AG10803 (cell line): ENCODE measurements around the gene COMMD9.

Source experiments
- DNase-seq: peaks from one replicate; pipeline ENCODE4 v3.0.0; 2010; ENCODE audit warnings: low read depth
- H3K4me3 ChIP-seq: 2 replicates; pipeline ENCODE4 v1.5.1; 2011; ENCODE audit warnings: mild to moderate bottlenecking, low read length, control low read depth
- TF ChIP-seq, protein P1 (sequence below): conservative IDR thresholded peaks from 2 replicates; pipeline ENCODE4 v1.5.1; 2011; ENCODE audit warnings: mild to moderate bottlenecking, low read length, control low read depth, inconsistent platforms

COMMD9 gene

DNA sequence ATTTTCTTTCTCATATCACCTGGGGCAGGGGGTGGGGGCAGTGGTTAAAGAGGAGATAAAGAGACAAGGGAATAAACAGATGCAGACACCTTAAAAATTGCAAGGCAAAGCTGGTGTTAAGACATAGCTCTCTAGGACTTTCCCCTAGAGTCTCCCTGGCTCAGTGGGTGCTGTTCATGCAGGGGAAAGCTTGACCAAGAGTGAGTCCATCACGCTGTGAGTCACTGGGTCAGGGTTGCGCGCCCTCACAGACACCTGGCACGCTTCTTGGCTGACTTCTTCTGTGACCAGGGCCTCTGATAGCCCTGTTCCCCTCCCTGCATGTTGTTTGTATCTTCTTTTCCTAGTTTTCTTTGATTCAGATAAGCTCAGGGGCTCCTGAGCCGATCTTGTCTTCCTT lies 31.9 kb downstream of the COMMD9 start:
- TF ChIP-seq, protein P1, sequence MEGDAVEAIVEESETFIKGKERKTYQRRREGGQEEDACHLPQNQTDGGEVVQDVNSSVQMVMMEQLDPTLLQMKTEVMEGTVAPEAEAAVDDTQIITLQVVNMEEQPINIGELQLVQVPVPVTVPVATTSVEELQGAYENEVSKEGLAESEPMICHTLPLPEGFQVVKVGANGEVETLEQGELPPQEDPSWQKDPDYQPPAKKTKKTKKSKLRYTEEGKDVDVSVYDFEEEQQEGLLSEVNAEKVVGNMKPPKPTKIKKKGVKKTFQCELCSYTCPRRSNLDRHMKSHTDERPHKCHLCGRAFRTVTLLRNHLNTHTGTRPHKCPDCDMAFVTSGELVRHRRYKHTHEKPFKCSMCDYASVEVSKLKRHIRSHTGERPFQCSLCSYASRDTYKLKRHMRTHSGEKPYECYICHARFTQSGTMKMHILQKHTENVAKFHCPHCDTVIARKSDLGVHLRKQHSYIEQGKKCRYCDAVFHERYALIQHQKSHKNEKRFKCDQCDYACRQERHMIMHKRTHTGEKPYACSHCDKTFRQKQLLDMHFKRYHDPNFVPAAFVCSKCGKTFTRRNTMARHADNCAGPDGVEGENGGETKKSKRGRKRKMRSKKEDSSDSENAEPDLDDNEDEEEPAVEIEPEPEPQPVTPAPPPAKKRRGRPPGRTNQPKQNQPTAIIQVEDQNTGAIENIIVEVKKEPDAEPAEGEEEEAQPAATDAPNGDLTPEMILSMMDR, result no peak
- no peak for DNase-seq
- no peak overlapping the region for H3K4me3 ChIP-seq

DNA sequence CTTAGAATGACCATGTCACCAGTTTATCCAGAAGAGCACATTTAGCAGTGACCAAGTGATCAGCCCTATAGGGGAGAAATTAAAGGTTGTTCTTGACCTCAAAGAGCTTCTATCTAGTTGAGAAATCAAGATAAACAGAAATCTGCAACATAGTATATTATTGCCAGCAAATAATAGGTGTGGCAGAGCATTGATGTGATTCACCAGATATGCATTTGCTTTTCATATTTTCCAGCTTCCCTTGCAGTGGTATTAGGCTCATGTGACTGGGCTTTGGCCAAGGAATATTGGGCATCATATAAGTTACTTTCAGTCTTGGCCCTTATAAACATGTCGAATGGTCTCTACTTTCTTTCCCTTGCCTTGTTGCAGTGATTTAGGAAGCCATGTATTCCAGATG lies 34.5 kb downstream of the COMMD9 start:
- peak; percentile 38 for DNase-seq
- H3K4me3 ChIP-seq, result no peak overlapping the region
- TF ChIP-seq, protein P1, result no peak

DNA sequence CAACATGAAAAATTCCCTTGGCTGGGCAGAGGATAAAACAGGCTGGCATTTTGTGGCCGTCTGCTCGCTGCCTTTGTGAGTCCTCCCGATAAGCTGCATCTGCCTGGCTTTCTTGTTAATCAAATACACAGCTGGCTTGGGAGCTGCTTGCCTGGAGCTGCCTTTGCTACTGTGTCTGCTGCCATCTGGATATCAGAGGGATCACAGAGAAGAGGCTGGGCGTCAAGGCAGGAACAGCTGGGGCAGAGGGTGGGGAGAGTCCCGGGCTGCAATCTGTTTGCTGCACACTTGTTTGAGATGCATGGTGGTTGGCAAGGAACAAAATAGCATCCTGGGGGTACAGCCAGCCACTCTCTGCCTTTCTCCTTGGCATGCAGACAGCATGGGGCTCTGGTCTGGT lies 36.0 kb downstream of the COMMD9 start:
- DNase-seq, result peak; percentile 22
- TF ChIP-seq, protein P1, result no peak
- no peak overlapping the region for H3K4me3 ChIP-seq

DNA sequence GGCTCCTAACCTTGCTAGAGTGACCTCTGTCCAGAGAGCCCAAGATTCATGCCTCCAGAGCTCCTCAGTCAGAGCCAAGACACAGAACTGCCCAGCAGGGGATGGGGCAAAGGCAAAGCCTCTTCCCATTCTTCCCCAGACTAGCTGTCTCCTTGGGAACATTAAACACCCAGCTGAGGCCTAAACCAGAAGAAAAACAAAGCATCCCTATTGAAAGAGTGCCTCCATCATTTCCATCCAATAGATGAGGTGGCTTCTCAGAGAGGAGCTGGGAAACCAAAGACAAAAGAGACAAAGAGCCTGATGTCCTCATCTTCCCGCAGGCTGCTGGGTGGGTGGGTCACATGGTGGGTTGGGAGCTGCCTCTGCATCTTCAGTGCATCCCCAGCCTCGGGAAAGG lies 37.4 kb downstream of the COMMD9 start:
- TF ChIP-seq, protein P1, result no peak
- no peak for DNase-seq
- H3K4me3 ChIP-seq, result no peak overlapping the region

DNA sequence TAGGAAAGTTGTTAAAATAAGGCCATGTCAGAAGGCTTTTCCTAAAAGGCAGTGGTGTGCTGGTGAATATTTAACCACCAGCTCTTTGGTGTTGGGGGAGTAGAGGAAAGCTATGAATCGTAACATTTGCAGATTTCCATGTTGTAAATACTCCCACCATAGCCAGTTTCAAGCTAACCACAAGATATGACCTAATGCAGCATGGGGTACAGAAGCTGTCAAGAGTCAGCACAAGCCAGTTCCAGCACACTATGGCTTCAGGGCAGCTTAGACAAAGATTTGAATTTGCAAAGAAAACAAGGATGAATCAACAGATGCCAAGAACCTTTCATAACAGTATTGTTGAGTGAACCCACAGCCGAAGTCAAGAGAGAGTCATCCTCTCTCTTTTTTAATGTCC lies 40.0 kb downstream of the COMMD9 start:
- H3K4me3 ChIP-seq, result no peak overlapping the region
- DNase-seq, result peak; percentile 74
- TF ChIP-seq, protein P1, result no peak

DNA sequence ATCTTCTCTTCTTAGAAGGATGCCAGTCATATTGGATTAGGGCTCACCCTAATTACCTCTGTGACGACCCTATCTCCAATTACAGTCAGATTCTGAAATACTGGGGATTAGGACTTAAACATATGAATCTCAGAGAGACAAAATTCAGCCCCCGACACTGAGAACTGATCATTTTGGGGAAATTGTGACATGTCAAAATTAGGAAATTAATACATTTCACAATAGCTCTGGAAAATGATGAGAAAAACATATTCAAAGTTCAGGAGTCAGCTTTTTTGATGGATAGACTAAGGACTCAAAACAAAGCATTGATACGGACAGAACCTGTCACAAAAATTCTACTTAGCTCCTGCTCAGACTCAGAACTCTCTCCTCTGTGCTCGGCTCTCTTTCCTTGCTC lies 40.8 kb downstream of the COMMD9 start:
- H3K4me3 ChIP-seq, result no peak overlapping the region
- no peak for DNase-seq
- TF ChIP-seq, protein P1, result no peak

DNA sequence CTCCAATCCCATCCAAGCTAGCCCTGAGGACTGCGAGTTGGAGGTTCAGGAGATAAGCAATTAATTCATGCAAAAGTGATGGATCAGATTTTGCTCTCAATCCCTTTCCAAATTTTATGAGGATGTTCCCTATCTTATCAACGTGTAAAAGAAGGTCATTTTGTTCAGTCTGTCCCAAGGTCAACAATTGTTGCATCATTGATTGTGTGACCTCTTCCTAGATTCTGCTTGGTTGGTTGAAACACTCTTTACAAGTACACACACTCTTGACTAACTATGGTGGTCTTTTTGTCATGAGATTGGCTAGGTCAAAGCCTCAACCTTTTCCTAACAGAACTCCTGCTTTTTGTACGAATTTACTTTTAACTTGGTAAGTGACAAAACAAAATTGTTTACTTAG lies 41.7 kb downstream of the COMMD9 start:
- no peak overlapping the region for H3K4me3 ChIP-seq
- DNase-seq, result no peak
- TF ChIP-seq, protein P1, result no peak
